Thyroid gland (tissue), 4 donors: ENCODE measurements around the gene DDC.

Experiments used
- POLR2A ChIP-seq, 2 donors: fragments of 450-650 bp; IDR thresholded peaks; one replicate each; pipeline ENCODE4 v1.6.1; 2017; ENCODE audit warnings: antibody characterized with exemption in 2 of 2, mild to moderate bottlenecking in 2 of 2, moderate library complexity in 1 of 2
- TF ChIP-seq, protein P1 (sequence below), 6 experiments: fragments of 200-600 bp in 3 of 6; fragments of 450-650 bp in 3 of 6; sonication (generic) in 3 of 6; IDR thresholded peaks; one replicate each; pipeline ENCODE4 v1.5.1; 2016 to 2019; ENCODE audit warnings: antibody characterized with exemption in 6 of 6, mild to moderate bottlenecking in 2 of 6, inconsistent platforms in 1 of 6, moderate library complexity in 1 of 6

DNA sequence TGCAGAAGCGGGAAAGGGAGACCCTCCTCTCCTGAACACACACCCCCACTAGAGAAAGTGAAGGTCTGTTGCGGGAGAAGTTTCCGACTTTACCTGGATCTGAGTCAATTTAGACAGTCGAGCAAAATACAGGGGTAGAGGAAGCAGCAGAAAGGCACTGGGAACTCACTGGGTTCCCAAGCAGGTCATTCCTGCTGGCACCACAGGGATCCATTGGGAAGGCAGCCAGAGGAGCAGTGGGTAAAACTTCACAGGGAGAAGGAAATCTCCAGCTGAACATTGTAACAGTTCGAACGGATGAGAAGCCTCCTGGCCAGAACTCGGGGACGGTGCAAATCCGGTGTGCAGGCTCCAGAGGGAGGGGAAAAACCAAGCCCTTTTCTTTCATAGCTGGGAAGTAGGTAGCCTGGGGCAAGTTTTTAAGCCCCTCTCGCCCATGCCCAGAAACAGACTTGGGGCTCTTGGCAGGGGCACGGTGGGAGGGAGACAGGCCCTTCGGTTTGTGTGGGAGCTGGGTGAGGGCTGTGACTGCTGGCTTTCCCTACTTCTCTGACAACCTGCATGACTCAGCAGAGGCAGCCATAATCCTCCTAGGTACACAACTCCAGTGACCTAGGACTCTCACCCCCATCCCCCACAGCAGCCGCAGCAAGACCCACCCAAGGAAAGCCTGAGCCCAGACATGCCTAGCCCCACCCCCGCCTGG lies 51.9 kb downstream of the DDC start:
- TF ChIP-seq, protein P1, sequence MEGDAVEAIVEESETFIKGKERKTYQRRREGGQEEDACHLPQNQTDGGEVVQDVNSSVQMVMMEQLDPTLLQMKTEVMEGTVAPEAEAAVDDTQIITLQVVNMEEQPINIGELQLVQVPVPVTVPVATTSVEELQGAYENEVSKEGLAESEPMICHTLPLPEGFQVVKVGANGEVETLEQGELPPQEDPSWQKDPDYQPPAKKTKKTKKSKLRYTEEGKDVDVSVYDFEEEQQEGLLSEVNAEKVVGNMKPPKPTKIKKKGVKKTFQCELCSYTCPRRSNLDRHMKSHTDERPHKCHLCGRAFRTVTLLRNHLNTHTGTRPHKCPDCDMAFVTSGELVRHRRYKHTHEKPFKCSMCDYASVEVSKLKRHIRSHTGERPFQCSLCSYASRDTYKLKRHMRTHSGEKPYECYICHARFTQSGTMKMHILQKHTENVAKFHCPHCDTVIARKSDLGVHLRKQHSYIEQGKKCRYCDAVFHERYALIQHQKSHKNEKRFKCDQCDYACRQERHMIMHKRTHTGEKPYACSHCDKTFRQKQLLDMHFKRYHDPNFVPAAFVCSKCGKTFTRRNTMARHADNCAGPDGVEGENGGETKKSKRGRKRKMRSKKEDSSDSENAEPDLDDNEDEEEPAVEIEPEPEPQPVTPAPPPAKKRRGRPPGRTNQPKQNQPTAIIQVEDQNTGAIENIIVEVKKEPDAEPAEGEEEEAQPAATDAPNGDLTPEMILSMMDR (IDR thresholded peaks at IDR 0.05), result no peak
- no peak for TF ChIP-seq POLR2A (IDR thresholded peaks at IDR 0.05)
